ENCODE data around the gene CDH23. TPM values are rescaled to one million over a fixed set of nuclear protein-coding genes. Genes with fewer than 3 reads are reported as not detected.

The CDH23 gene
- total RNA-seq, 1 donor = 0.36 TPM

DNA sequence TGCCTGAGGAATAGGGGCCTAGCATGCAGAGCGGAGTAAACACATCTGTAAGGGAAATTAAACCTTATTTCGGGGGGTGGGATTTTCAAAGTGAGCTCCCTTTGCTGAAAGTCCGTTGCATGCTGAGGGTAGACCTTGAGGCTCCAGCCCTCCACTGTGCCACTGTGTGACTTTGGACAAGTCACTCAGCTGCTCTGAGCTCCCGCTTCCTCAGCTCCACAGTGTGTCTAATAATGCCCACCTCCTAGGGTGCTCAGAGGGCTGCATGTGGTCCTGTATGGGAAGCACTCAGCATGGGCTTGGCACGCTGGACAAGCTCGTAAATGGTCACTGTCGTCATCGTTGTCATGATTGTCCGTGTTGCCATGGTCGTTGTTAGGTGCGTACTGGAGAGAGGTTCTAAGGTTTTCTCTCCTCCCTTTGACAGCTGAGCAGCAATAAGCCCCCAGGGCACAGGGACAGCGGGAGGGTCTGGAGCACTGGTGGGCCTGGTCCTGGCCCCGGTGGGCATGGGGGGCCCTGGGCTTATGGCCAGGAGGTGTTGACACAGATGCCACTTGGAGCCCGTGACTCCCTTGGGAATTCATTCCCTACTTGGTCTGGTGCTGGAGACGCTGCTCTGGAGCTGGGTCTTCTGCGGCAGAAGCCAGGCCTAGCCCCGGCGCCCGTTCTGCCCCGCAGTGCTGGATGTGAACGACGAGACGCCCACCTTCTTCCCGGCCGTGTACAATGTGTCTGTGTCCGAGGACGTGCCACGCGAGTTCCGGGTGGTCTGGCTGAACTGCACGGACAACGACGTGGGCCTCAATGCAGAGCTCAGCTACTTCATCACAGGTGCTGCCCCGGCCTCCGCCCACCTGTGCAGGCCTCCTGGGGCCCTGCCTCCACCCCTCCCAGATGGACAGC lies 309.7 kb downstream of the CDH23 start:
- no peak overlapping the region for H3K27ac ChIP-seq (ENCODE audit: low read depth, low read length)

DNA sequence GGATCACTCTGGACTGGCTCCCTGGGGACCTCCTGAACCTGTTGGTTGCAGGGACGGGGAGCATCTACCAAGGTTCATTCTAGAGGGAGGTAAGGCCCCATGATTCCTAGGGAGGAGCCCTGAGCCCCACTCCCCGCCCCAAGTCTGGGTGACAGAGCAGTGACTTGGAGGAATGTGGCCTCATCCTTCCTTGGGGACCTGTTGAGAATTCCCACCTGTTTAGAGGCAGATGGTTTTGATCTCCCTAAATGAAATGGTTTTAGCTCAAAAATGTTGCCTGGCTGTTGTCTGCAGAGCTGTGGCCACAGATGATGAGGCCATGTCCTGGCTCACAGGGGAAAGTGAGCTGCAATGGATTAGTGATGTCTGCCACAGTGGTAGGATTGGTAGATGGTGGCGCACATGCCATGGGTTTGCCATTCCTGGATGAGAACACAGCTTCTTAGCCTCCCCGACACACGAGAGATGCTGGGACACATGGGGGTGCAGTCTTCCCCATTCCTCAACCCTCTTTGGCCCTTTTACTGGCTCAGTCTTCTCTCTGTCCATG lies 310.6 kb downstream of the CDH23 start:
- Histone ChIP-seq H3K4me1 (ENCODE audit: insufficient read depth, low read length) (no peaks in the 10 kb centered on the region), H2AFZ (ENCODE audit: low read length) (no peak overlapping the region), H3K79me2 (ENCODE audit: insufficient read depth, low read length) (no peaks in the 10 kb centered on the region), H3K9me3 (ENCODE audit: low read depth, low read length) (no peaks in the 10 kb centered on the region), H3K27me3 (ENCODE audit: insufficient read depth, low read length) (peaks cover 5% of the 10 kb centered on the region), H4K20me1 (ENCODE audit: insufficient read depth, low read length) (no peaks in the 10 kb centered on the region), H3K4me3 (ENCODE audit: insufficient read depth, low read length) (no peak overlapping the region), H3K27ac (ENCODE audit: low read depth, low read length) (no peak overlapping the region), H3K36me3 (ENCODE audit: insufficient read depth, low read length) (no peaks in the 10 kb centered on the region), H3K4me2 (ENCODE audit: insufficient read depth, low read length) (no peak overlapping the region)
- TF ChIP-seq, protein P1, sequence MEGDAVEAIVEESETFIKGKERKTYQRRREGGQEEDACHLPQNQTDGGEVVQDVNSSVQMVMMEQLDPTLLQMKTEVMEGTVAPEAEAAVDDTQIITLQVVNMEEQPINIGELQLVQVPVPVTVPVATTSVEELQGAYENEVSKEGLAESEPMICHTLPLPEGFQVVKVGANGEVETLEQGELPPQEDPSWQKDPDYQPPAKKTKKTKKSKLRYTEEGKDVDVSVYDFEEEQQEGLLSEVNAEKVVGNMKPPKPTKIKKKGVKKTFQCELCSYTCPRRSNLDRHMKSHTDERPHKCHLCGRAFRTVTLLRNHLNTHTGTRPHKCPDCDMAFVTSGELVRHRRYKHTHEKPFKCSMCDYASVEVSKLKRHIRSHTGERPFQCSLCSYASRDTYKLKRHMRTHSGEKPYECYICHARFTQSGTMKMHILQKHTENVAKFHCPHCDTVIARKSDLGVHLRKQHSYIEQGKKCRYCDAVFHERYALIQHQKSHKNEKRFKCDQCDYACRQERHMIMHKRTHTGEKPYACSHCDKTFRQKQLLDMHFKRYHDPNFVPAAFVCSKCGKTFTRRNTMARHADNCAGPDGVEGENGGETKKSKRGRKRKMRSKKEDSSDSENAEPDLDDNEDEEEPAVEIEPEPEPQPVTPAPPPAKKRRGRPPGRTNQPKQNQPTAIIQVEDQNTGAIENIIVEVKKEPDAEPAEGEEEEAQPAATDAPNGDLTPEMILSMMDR (IDR thresholded peaks at IDR 0.05; ENCODE audit: extremely low read depth, low read depth, low read length) = no peak
- no peak for DNase-seq (ENCODE audit: insufficient read length, low spot score, missing footprints)

More for the DNA sequence above, 309.7 kb downstream of the CDH23 start:
- Histone ChIP-seq H3K4me2 (ENCODE audit: insufficient read depth, low read length) (no peak overlapping the region), H3K9me3 (ENCODE audit: low read depth, low read length) (no peaks in the 10 kb centered on the region), H3K36me3 (ENCODE audit: insufficient read depth, low read length) (no peaks in the 10 kb centered on the region), H3K27me3 (ENCODE audit: insufficient read depth, low read length) (peaks cover 5% of the 10 kb centered on the region), H3K4me1 (ENCODE audit: insufficient read depth, low read length) (no peaks in the 10 kb centered on the region), H2AFZ (ENCODE audit: low read length) (no peak overlapping the region), H3K79me2 (ENCODE audit: insufficient read depth, low read length) (no peaks in the 10 kb centered on the region), H4K20me1 (ENCODE audit: insufficient read depth, low read length) (no peaks in the 10 kb centered on the region), H3K4me3 (ENCODE audit: insufficient read depth, low read length) (no peak overlapping the region)
- DNase-seq (ENCODE audit: insufficient read length, low spot score, missing footprints) = no peak
- TF ChIP-seq, protein P1 (IDR thresholded peaks at IDR 0.05; ENCODE audit: extremely low read depth, low read depth, low read length) = no peak

DNA sequence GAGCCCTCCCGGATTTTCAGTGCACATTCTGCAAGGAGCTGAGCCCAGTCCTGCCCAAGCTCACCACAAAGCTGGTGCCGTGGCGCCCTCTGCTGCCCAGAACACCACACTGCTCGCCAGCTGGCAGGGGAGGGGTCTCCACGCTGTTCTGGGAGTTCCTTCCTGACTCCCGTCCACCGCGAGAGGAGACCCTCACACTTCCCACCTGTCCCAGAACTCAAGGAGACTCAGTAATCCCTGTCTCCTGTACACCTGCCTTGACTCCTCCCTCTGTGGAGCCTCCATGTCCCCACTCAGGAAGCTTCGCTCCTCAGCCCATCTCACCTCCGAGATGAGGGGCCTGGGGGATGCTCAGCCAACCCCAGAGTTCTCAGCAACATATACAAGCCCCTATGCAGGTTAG lies 311.6 kb downstream of the CDH23 start:
- Histone ChIP-seq H3K9me3 (ENCODE audit: low read depth, low read length) (no peaks in the 10 kb centered on the region), H3K79me2 (ENCODE audit: insufficient read depth, low read length) (no peaks in the 10 kb centered on the region), H2AFZ (ENCODE audit: low read length) (no peak overlapping the region), H3K4me2 (ENCODE audit: insufficient read depth, low read length) (no peak overlapping the region), H3K36me3 (ENCODE audit: insufficient read depth, low read length) (no peaks in the 10 kb centered on the region), H3K4me1 (ENCODE audit: insufficient read depth, low read length) (peaks cover 5% of the 10 kb centered on the region), H3K4me3 (ENCODE audit: insufficient read depth, low read length) (no peak overlapping the region), H3K27me3 (ENCODE audit: insufficient read depth, low read length) (no peaks in the 10 kb centered on the region), H4K20me1 (ENCODE audit: insufficient read depth, low read length) (no peaks in the 10 kb centered on the region), H3K27ac (ENCODE audit: low read depth, low read length) (no peak overlapping the region)
- peak; percentile 96 for DNase-seq (ENCODE audit: insufficient read length, low spot score, missing footprints)
- TF ChIP-seq, protein P1 (IDR thresholded peaks at IDR 0.05; ENCODE audit: extremely low read depth, low read depth, low read length) = peak; percentile 75
